Fibroblast of villous mesenchyme (primary cell): ENCODE results near the gene ERBB4. TPM values are rescaled to one million over a fixed set of nuclear protein-coding genes. Genes with fewer than 3 reads are reported as not detected.
"Not testable (repeated sequence)": the region's sequence is repeated elsewhere in the genome, so short reads cannot be mapped to it uniquely, and the experiment has no call there.

Source experiments
- DNase-seq: peaks from one replicate; pipeline ENCODE4 v3.0.0-alpha.2; 2010; ENCODE audit warnings: low read depth
- H3K4me3 ChIP-seq: 2 replicates; pipeline ENCODE4 v1.5.1; 2011; ENCODE audit warnings: low read depth, mild to moderate bottlenecking, low read length
- CTCF ChIP-seq: IDR thresholded peaks from 2 replicates; pipeline ENCODE4 v1.5.1; 2012; ENCODE audit warnings: low read depth, mild to moderate bottlenecking, low read length; ENCODE audit not compliant: insufficient read depth
- total RNA-seq: library from RNA; depleted of rRNA; stranded (reverse); fragments of >200 nt; gene quantifications from 2 replicates; pipeline ENCODE4 v1.2.3, GENCODE V29; 2012

The ERBB4 gene
- total RNA-seq, 1 donor: under 0.01 TPM

- no peak for DNase-seq
- TF ChIP-seq CTCF: no peak
- H3K4me3 ChIP-seq: no peak overlapping the region
Measured at GRCh38 chr2:212193803-212194202, 344.8 kb downstream of the ERBB4 start.

GRCh38 chr2:212193056-212193455 lies 345.5 kb downstream of the ERBB4 start:
- DNase-seq: no peak
- H3K4me3 ChIP-seq: no peak overlapping the region
- no peak for TF ChIP-seq CTCF

GRCh38 chr2:212191438-212191837 lies 347.2 kb downstream of the ERBB4 start:
- not testable (repeated sequence) for DNase-seq, H3K4me3 ChIP-seq

- no peak for DNase-seq
- no peak overlapping the region for H3K4me3 ChIP-seq
- TF ChIP-seq CTCF: no peak
Measured at GRCh38 chr2:212186166-212186565, 352.4 kb downstream of the ERBB4 start.

GRCh38 chr2:212181646-212182045 lies 357.0 kb downstream of the ERBB4 start:
- H3K4me3 ChIP-seq: no peak overlapping the region
- TF ChIP-seq CTCF: no peak
- no peak for DNase-seq

- no peak for DNase-seq
- H3K4me3 ChIP-seq: no peak overlapping the region
- no peak for TF ChIP-seq CTCF
Measured at GRCh38 chr2:212180408-212181083, 358.1 kb downstream of the ERBB4 start.

GRCh38 chr2:212177724-212178123 lies 360.9 kb downstream of the ERBB4 start:
- DNase-seq: no peak
- no peak overlapping the region for H3K4me3 ChIP-seq
- TF ChIP-seq CTCF: no peak
